NCI-H82 (cell line): ENCODE data around the gene TLX2.

Source experiments
- DNase-seq: peaks from one replicate; lab custom pipeline; 2025; lab: John Stamatoyannopoulos, UW

Gene TLX2

DNA sequence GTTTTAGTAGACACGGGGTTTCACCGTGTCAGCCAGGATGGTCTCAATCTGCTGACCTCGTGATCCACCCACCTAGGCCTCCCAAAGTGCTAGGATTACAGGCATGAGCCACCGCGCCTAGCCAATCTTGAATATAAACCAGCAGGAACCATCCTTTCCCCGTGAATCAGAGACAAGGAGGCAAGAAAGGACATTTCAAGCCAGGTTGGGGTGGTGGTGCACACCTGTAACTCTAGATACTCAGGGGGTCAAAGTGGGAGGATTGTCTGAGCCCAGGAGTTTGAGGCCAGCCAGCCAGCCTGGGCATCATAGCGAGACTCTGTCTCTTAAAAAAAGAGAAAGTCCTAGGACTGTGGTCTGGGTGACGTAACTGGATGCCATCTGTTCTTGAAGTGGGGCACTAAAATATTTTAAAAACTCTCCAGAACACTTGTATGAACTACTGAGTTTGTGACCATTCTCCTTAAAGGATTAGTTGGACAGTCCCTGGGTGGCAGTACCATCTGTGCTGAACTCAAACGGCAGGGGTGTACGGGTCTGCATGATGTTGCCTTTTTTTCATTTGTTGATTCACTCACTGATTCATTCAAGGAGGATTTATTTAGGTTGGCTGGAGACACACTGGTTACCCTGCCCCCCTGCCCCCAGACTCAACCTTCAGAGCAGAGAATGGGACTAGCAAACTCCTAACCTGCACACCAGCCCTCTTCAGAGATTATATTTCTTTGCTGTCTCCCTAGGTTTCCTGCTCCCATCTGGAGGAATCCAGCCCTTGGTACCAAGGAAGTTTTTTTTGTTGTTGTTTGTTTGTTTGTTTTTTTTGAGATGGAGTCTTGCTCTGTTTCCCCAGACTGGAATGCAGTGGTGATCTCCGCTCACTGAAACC lies 2.9 kb upstream of the TLX2 start:
- peak; percentile 79 for DNase-seq

DNA sequence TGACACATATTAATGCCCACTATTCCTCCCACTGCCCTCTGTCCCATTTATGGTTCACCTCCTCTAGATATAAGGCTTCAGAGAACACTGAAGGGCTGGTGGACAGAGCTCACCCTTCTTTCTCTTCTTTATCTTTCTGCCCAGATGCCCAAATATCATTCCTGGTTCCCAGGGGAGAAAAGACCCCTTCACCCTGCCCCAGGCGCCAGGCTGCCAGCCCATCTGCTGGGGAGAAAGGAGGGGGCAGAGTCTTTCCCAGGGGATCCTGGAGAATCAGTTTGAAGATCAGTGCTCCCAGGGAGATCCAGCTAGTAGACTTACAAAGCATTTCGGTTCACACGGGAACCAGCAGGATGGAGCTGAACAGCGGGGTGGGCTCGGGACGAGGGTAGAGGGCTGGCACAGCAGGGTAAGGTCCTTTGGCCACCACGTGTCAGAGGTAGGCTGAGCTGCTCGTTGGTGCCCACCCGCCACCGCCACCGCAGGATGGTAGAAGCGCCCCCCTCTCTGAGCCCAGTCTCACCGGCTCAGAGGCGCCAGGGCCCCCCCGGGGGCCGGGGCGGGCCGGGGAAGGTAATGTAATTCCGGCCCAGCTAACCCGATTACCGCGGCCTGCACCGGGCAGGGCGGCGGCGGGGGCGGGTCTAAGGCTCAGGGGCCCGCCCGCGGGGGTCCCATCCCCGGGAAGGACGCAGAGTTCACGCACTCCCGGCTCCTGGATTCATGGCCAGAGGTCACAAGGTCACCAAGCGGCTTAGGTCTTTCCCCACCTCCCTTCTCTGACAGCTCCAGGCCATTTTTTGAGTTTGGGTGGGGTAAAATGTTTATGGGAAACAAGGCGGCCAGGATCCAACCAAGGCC lies 1.3 kb upstream of the TLX2 start:
- peak; percentile 97 for DNase-seq

DNA sequence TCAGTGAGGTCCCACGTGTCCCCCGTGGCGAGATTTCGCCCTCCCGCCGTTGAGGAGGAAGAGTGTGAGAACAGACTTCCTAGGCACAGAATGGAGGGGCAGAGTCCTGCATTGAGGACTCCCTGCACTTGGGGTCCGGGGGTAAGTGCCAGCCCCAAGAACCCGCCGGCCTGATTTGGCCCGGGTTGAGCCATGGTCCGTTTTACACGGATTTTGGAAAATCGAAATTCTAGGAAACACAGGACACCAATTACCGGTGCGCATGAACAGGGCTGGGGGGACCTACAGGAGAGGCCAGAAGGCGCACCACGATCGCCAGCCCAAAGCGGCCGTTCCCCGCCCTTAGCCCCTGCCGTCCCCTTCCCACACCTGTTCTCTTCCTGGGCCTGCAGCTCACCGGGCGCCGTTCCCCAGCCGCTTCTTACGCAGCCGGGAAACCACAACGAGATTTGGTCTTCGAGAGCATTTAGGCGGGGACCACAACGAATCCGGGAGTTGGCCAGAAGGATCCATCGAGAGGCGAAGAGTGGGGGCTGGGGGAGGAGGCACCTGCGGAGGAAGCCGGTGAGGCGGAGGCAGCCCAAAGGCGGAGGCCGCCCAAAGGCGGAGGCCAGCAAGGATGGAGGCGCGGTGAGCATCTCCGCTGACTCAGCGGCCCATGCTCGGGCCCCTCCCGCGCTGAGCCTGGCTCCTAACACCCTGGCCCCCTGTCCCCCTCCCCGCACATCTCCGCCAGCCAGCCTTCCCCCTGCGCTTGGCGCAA lies 464 bp upstream of the TLX2 start:
- peak; percentile 96 for DNase-seq

DNA sequence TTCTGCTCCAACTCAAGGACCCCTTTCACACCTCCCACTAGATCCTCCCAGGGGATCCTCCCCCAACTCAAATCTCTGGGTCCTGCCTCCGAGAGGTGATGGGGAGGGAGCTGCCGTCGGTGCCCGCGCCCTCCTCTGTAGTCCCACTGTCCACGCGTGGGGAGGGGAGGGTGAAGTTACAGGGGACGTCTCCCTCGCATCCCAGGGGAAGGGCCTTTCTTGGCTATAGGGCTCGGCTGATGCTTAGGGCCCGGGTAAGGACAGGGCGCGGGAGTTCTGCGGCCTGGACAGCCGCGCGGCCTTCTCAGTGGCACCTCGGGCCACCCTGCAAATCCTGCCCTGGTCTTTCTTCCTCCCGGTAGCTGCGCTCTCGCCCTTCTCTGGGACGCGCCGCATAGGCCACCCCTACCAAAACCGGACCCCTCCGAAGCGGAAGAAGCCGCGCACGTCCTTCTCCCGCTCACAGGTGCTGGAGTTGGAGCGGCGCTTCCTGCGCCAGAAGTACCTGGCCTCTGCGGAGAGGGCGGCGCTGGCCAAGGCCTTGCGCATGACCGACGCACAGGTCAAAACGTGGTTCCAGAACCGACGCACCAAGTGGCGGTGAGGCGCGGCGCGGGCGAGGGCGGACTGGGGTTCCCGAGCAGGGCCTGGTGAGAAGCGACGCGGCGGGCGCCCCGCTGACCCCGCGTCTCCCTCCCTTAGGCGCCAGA lies 1.2 kb downstream of the TLX2 start:
- DNase-seq = no peak

DNA sequence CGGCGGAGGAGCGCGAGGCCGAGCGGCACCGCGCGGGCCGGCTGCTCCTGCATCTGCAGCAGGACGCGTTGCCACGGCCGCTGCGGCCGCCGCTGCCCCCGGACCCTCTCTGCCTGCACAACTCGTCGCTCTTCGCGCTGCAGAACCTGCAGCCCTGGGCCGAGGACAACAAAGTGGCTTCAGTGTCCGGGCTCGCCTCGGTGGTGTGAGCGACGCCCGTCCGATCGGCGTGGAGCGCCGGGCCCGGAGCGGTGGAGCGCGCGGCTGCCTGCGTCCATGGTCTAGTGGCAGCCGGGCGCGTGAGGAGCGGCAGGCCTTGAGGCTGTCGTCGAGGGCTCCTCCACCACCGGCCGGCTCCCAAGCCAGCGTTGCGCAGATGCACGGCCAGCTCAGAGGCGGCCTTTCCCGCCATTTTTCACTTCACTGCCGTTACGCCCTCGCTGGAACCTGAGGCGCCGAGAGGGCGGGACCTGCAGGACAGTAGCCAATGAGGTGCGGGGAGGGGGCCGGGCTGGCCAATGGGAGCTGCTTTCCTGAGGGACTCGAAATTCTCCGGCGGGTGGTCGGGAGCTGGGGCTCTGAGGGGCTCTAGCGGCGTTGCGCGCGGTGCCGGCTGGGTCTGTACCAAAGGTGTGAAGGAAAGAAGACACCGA lies 1.9 kb downstream of the TLX2 start:
- DNase-seq = peak; percentile 68

DNA sequence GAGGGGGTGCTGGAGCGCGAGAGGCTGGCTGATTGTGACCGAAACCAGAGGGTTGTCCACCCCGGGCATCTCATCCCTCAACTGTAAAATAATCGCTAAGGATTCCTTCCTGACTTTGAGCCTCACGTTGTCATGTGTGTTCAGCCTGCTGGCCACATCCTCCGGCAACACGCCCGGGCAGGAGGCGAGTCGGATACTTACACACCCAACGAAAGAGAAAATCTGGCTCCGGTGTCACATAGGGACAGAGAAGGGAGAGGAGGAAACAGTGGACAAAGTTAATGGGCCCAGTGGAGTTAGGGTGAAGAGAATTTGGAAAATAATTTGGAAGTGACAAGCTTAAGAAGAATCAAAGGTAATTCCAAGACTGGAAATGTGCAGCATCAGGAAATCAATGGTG lies 2.4 kb downstream of the TLX2 start:
- DNase-seq = no peak

DNA sequence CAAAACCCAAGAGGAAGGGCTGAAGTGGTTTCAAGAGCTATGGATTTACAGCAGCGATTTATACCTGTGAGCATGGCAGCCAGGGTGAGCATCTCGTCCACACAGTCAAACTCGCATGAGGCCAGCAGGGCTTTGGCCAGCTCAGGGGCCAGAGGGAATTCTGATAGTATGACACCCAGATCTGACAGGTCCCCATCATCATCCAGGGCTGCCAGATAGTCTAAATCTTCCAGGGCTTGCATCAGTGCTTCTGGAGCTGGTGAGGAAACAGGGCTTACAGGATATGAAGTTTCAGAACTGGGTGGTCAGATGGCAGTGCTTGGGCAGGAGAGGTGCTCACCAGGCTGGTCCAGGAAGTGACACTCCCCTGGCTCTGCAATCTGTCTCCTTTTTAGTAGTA lies 8.3 kb downstream of the TLX2 start:
- no peak for DNase-seq

DNA sequence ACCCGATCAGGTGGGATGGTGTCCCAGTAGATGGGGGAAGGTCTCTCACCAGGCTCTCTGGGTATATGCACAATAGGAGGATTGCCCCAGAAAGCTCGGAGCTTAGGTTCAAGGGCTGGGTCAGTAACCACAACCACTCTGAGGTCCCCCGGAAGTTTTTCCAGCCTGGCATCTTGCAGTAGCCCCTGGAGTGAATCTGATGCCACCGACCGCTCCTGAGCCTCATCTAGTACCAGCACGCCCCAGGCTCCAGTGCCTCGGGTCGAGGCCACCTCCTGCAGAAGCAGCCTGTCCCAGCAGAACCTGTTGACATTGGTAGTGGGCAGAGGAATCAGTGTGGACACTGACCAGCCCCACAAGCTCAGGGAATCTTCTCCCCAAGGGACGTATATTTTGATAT lies 9.8 kb downstream of the TLX2 start:
- no peak for DNase-seq

DNA sequence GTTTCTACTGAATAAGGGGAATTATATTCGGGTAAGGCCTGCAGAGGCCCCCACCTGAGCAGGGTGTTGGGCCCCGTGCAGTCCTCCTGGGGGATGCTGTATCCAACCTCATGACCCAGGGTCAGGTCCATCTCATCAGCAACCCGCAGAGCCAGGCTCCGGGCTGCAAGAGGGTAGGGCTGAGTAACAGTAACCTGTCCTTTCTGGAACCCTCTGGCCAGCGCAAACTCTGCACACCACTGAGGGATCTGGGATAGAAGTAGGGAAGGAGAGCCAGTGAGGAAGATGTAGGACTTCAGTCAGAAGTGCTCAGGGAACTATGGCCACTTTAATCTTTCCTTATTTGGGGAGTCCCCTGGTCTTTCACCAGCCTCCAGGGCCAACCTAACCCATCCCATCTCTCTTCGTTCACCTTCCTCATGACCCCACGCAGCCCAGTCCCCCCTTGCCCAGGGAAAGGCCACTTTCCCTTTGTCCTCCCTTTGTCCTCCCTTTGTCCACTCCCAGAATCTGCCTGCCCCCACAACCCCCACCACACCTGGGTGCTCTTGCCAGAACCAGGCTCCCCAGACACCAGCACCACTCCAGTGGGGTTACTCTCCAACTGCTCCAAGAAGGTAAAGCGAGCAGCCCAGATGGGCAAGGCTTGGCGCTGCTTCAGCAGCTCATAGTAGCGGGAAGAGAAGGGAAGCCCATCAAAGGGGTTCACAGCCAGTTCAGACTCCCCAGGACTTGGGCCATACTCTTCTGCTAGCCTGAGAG lies 10.9 kb downstream of the TLX2 start:
- no peak for DNase-seq

DNA sequence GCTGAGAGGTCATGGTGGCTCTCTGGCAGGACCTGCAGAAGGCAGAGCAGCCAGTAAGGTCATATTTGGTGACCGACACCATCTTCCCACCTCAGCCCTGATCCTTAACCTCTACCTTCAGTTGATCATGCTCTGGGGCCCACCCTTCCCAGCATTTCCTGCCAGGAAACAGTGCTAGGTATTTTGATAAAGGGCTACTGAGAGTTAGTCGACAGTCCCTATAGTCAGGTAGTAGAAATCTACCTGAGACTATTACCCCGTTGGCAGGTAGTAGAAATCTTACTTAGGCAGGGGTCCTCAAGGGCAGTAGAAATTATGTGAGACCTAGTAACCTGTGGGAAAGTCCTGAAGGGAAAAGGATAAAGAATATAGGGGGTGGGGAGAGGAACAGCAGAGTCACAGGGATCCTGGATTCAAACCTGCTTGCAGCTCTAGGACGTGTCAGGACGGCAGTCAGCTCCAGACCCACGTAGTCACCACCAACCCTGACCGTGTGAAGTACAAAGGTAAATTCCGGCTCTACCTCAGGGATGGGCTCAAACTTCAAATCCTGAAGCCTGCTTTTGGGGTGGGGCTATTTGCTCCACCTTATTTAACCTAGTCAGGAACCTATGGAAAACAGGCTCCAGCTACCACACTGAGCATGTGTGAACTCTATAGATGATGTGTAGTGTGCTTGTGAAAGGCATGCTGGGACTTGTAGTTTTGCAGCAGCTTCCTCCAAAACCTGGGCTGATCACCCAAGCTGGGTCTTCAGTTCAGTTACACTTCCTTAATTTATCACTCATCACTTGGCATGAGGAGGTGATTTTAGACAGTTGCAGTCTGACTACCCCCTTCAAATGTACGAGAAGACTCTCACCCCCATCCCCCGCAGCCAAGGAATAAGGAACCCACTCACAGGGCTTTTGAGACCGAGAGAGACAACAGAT lies 11.7 kb downstream of the TLX2 start, which contains the start of gene DQX1:
TSS of gene DQX1 (minus strand) at position 515 of the 932 bp plus-strand sequence. CDS start at position 13, 502 bp downstream.
- DNase-seq = peak; percentile 75

DNA sequence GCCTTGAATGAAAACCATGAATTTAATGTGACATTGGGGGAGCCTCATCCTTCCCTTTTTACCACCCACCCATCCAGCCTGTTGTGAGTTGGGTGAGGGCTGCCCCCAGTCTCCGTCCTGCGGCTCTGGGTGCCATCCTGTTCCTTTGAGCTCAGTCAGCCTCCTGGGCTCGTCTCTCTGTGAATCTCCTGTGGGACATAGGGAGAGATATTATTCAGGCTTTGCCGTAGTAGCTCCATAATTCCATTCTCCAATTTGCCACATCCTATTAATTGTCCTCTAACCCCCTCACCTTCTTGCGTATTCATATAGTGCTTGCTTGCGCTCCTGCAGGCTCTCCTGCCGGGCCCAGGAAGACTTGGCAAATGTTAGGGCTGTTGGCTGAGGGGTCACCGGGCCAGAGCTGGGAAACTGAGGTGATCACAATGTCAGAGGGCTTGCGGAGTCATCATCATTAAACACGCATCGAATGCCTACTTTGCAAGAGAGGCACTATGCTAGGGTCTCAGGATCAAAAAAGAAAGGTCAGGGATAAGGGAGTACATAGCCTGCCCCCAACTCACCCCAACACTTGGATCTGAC lies 12.5 kb downstream of the TLX2 start:
- DNase-seq = no peak

DNA sequence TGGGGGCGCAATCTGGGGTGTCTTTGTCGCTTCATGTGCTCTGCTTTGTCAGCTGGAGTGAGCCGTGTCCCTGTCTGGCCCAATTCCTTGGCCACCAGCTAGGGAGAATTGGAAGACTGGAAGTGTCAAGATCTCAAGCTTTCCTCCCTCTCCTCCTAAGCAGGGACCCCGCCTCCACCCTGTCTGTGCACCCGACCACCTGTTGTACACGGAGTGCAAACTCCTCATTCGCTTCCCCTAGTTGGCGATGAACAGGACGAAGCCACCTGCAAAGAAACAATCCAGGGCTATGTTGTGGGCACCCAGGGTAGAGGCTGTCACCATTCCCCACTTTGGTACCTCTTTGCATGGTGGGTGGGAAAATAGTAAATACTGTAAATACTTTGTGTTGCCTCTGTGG lies 13.5 kb downstream of the TLX2 start:
- no peak for DNase-seq

DNA sequence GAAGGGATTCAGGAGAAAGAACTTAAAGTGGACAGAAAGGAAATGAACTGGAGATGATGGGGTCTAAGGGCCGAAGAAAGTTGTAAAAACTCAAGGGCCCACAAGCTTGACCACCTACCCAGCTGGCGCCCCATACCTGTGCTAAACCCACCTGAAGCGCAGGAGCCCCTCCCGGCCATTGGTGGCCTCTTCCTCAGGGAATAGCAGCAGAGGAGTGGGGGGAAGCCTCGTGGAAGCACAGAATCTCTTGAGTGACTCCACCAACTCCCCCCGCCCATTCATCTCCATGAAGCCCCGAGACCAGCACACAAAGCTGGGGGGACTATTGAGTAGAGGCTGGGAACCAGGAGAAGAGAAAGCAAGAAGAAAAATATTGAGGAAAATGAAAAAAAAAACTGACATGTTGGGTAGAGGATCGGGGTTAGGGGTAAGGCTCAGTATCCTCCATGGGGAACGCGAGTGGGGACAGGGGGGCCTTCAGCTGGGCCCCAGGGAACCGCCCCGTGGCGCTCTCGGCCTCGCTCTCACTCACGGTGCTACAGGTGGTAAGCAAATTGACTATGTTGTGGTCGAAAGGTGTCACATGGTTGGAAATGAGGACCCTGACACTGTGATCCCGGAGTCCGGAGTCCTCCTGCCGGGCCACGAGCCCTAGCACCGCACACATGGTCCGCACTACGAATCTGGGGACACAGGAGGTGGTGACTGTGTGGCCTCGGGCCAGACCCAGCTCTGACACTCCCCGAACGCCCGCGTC lies 14.5 kb downstream of the TLX2 start:
- no peak for DNase-seq

DNA sequence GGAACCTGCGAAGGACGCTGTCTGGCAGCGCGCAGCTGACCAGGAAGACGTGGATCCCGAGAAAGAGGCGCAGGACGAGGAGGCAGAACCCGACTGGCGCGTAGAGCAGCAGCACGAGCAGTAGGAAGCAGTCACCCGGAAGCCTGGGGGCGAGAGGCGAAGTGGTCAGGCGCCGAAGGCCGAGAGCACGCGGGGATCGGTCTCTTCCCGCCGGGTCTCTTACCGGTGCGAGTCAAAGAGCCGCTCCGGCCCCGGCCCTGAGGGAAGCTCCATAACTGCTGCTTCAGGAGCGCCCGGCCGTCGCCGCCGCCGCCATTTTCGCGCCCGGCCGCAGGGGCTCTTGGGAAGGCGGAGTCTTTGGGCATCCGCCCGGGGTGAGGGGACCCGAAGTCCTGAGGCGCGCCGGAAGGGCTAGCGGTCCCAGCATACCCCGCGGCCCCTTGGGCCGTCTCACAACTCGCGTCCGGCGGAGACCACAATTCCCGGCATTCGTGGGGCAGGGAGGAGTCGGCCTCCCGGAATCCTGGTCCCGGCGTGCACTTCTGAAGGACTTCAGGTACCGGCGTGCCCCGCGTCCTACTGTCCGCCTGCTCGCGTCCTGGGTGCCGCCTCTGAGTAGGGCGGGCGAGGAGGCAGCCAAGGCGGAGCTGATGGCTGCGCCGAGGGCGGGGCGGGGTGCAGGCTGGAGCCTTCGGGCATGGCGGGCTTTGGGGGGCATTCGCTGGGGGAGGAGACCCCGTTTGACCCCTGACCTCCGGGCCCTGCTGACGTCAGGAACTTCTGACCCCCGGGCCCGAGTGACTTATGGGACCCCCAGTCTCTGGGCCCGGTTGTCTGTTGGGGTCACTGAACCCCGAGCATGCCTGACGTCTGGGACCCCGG lies 15.3 kb downstream of the TLX2 start, which contains the start of the genes AUP1 and HTRA2:
TSS of gene AUP1 (minus strand) at position 350 of the 882 bp plus-strand sequence. CDS start at position 273, 77 bp downstream.
TSS of gene HTRA2 (plus strand) at position 577 of the 882 bp plus-strand sequence. CDS start at position 651, 74 bp downstream.
- DNase-seq = peak; percentile 100

DNA sequence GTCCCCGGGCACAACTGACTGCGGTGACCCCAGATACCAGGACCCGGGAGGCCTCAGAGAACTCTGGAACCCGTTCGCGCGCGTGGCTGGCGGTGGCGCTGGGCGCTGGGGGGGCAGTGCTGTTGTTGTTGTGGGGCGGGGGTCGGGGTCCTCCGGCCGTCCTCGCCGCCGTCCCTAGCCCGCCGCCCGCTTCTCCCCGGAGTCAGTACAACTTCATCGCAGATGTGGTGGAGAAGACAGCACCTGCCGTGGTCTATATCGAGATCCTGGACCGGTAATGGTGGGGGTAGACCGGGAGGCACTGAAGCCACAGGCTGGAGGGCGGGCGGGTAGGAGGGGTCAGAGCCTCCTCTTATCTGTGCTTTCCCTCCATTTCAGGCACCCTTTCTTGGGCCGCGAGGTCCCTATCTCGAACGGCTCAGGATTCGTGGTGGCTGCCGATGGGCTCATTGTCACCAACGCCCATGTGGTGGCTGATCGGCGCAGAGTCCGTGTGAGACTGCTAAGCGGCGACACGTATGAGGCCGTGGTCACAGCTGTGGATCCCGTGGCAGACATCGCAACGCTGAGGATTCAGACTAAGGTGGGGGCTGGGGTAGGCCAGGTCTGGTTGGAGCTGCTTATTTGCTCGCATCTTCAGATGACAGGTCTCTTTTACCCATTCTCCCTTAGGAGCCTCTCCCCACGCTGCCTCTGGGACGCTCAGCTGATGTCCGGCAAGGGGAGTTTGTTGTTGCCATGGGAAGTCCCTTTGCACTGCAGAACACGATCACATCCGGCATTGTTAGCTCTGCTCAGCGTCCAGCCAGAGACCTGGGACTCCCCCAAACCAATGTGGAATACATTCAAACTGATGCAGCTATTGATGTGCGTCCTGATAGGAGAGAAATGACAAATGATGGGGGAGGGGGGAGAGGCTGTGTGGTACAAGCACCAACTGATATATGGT lies 16.3 kb downstream of the TLX2 start:
- peak; percentile 68 for DNase-seq
